CD14-positive monocyte (primary cell): Measurements from ENCODE around the gene ZNF552. TPM values are rescaled to one million over a fixed set of nuclear protein-coding genes. Genes with fewer than 3 reads are reported as not detected.

Experiments
- DNase-seq, 3 donors: peaks; one replicate each; pipeline ENCODE4 v3.0.0-alpha.2; 2011 to 2022
- H2AFZ ChIP-seq: 2 replicates; pipeline ENCODE4 v1.6.0; 2012; ENCODE audit warnings: mild to moderate bottlenecking, low read depth, low read length, inconsistent platforms; ENCODE audit not compliant: insufficient read depth, poor library complexity, severe bottlenecking
- H3K27ac ChIP-seq, 2 donors: 1 replicate in 1 of 2; 2 replicates in 1 of 2; pipeline ENCODE4 v1.5.1; 2012 to 2013; ENCODE audit warnings: low read length in 2 of 2, control low read depth in 1 of 2, inconsistent platforms in 1 of 2, low read depth in 1 of 2, mild to moderate bottlenecking in 1 of 2
- H3K27me3 ChIP-seq, 2 donors: one replicate each; pipeline versions ENCODE4 v1.6.0 to v1.6.1; 2011 to 2013; ENCODE audit warnings: low read length in 2 of 2; ENCODE audit not compliant: control insufficient read depth in 2 of 2, insufficient read depth in 2 of 2
- H3K36me3 ChIP-seq, 2 donors: replicated peaks in 1 of 2; 1 replicate in 1 of 2; 2 replicates in 1 of 2; pipeline versions ENCODE4 v1.5.1 to v1.6.1; 2012 to 2013; ENCODE audit warnings: low read length in 2 of 2, control low read depth in 1 of 2, inconsistent platforms in 1 of 2, mild to moderate bottlenecking in 1 of 2; ENCODE audit not compliant: insufficient read depth in 2 of 2, control insufficient read depth in 1 of 2
- H3K4me1 ChIP-seq, 2 donors: 1 replicate in 1 of 2; 2 replicates in 1 of 2; pipeline versions ENCODE4 v1.5.1 to v1.6.1; 2012 to 2013; ENCODE audit warnings: low read length in 2 of 2, control low read depth in 1 of 2, inconsistent platforms in 1 of 2, mild to moderate bottlenecking in 1 of 2, moderate library complexity in 1 of 2; ENCODE audit not compliant: insufficient read depth in 2 of 2, control insufficient read depth in 1 of 2
- H3K4me2 ChIP-seq: replicated peaks from 2 replicates; pipeline ENCODE3; 2012; ENCODE audit warnings: low read length, moderate library complexity, mild to moderate bottlenecking; ENCODE audit not compliant: poor library complexity, severe bottlenecking; ENCODE audit errors: extremely low read depth
- H3K4me3 ChIP-seq, 3 experiments: fragments of 200-600 bp in 1 of 3; sonication (generic) in 1 of 3; replicated peaks in 1 of 3; 1 replicate in 2 of 3; 2 replicates in 1 of 3; pipeline ENCODE4 v1.5.1; 2011 to 2013; ENCODE audit warnings: low read length in 3 of 3, mild to moderate bottlenecking in 3 of 3, control low read depth in 2 of 3, low read depth in 2 of 3, inconsistent platforms in 1 of 3, moderate library complexity in 1 of 3
- H3K79me2 ChIP-seq: 2 replicates; pipeline ENCODE4 v1.6.0; 2012; ENCODE audit warnings: mild to moderate bottlenecking, control low read depth, inconsistent platforms, low read length, moderate library complexity; ENCODE audit not compliant: insufficient read depth
- H3K9ac ChIP-seq: 2 replicates; pipeline ENCODE4 v1.6.0; 2017; ENCODE audit warnings: low read length, mild to moderate bottlenecking; ENCODE audit not compliant: insufficient read depth, poor library complexity, severe bottlenecking
- H3K9me3 ChIP-seq, 2 donors: replicated peaks in 1 of 2; 1 replicate in 1 of 2; 2 replicates in 1 of 2; pipeline versions ENCODE4 v1.5.1 to v1.6.1; 2012 to 2013; ENCODE audit warnings: low read length in 2 of 2, control low read depth in 1 of 2; ENCODE audit not compliant: control insufficient read depth in 1 of 2, insufficient read depth in 1 of 2
- H4K20me1 ChIP-seq: 2 replicates; pipeline ENCODE4 v1.6.0; 2012; ENCODE audit warnings: mild to moderate bottlenecking, low read length, control low read depth, moderate library complexity; ENCODE audit not compliant: insufficient read depth
- H3K27ac Mint-ChIP-seq, 7 donors: one replicate each; pipeline ENCODE4 v1.8.0; 2020; ENCODE audit warnings: mild to moderate bottlenecking in 7 of 7, mixed read lengths in 7 of 7, moderate library complexity in 6 of 7, inconsistent platforms in 2 of 7
- H3K27me3 Mint-ChIP-seq, 3 donors: one replicate each; pipeline ENCODE4 v1.8.0; 2021 to 2022; ENCODE audit warnings: low read depth in 3 of 3, mild to moderate bottlenecking in 3 of 3, mixed read lengths in 3 of 3, moderate library complexity in 3 of 3, inconsistent platforms in 1 of 3
- H3K36me3 Mint-ChIP-seq, 2 donors: one replicate each; pipeline ENCODE4 v1.8.0; 2020; ENCODE audit warnings: mixed read lengths in 2 of 2, inconsistent platforms in 1 of 2, mild to moderate bottlenecking in 1 of 2
- H3K4me1 Mint-ChIP-seq: one replicate; pipeline ENCODE4 v1.8.0; 2020; ENCODE audit warnings: mild to moderate bottlenecking, mixed read lengths
- H3K4me3 Mint-ChIP-seq, 2 donors: one replicate each; pipeline ENCODE4 v1.8.0; 2020; ENCODE audit warnings: mild to moderate bottlenecking in 2 of 2, mixed read lengths in 2 of 2, moderate library complexity in 1 of 2
- H3K9me3 Mint-ChIP-seq, 7 donors: one replicate each; pipeline ENCODE4 v1.8.0; 2020 to 2022; ENCODE audit warnings: mixed read lengths in 7 of 7, mild to moderate bottlenecking in 6 of 7, moderate library complexity in 6 of 7, inconsistent platforms in 2 of 7
- WGBS: methylation state at CpG from one replicate; pipeline ENCODE4 v1.1.5; 2013; ENCODE audit warnings: missing lambda C conversion rate; ENCODE audit not compliant: insufficient coverage; 5-methylcytosine and 5-hydroxymethylcytosine counted together
- intact Hi-C, 2 donors: fragments of 100-400 bp; cut with micrococcal nuclease; formaldehyde crosslinking; loops; one replicate each; pipeline versions ENCODE4 v1.15.0 to v1.15.1; 2023
- polyA plus RNA-seq, 3 donors: library from polyadenylated mRNA; depleted of rRNA in 1 of 3; unstranded in 2 of 3; stranded (reverse) in 1 of 3; fragments of 300-500 nt in 2 of 3; fragments of >200 nt in 1 of 3; fragmentation: Illumina TruSeq in 2 of 3; gene quantifications; 1 replicate in 2 of 3; 2 replicates in 1 of 3; pipeline ENCODE4 v1.2.3, GENCODE V29; 2012 to 2021
- TF ChIP-seq, protein P1 (sequence below): fragments of 200-600 bp; IDR thresholded peaks from one replicate; pipeline ENCODE4 v1.8.0; 2022; ENCODE audit warnings: antibody characterized with exemption, mild to moderate bottlenecking

Gene ZNF552
- polyA plus RNA-seq, 3 donors, result 2.0 to 4.3 (median 2.9) TPM

DNA sequence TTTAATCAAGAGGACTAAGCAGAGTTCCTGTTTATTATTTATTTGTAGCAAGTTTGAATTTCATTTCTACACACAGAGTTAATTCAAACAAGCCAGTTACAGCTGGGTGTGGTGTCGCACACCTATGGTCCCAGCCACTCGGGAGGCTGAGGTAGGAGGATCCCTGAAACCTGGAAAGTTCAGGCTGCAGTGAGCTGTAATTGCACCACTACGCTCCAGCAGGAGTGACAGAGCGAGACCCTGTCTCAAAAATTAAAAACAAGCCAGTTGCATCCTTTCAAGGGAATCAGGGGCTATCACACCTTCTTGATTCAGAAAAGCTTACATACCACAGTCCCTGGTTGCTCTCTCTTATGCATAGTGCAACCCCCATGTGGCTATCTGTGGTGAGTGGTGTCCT lies 25.4 kb downstream of the ZNF552 start:
- H3K27ac Mint-ChIP-seq, result no peak overlapping the region
- H3K4me2 ChIP-seq, result no peak overlapping the region
- peaks cover 37 to 45% of the 10 kb centered on the region in 2 donors for H3K36me3 Mint-ChIP-seq
- TF ChIP-seq, protein P1, sequence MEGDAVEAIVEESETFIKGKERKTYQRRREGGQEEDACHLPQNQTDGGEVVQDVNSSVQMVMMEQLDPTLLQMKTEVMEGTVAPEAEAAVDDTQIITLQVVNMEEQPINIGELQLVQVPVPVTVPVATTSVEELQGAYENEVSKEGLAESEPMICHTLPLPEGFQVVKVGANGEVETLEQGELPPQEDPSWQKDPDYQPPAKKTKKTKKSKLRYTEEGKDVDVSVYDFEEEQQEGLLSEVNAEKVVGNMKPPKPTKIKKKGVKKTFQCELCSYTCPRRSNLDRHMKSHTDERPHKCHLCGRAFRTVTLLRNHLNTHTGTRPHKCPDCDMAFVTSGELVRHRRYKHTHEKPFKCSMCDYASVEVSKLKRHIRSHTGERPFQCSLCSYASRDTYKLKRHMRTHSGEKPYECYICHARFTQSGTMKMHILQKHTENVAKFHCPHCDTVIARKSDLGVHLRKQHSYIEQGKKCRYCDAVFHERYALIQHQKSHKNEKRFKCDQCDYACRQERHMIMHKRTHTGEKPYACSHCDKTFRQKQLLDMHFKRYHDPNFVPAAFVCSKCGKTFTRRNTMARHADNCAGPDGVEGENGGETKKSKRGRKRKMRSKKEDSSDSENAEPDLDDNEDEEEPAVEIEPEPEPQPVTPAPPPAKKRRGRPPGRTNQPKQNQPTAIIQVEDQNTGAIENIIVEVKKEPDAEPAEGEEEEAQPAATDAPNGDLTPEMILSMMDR, result no peak
- no peaks in the 10 kb centered on the region for H3K4me1 ChIP-seq
- H3K4me1 Mint-ChIP-seq, result peaks cover 2% of the 10 kb centered on the region
- H3K79me2 ChIP-seq, result no peaks in the 10 kb centered on the region
- H3K9me3 ChIP-seq, result peaks cover 66 to 73% of the 10 kb centered on the region in 2 donors
- H3K27me3 Mint-ChIP-seq, result no peaks in the 10 kb centered on the region
- intact Hi-C loops, result no loop called here
- H3K27ac ChIP-seq, result no peak overlapping the region
- no peak overlapping the region for H2AFZ ChIP-seq
- DNase-seq, result no peak
- peaks cover 47 to 74% (median 70%) of the 10 kb centered on the region in 7 donors for H3K9me3 Mint-ChIP-seq
- H3K27me3 ChIP-seq, result no peaks in the 10 kb centered on the region
- 100% methylated on average over 4 of the region's 4 CpGs for WGBS
- H4K20me1 ChIP-seq, result no peaks in the 10 kb centered on the region
- no peak overlapping the region for H3K4me3 Mint-ChIP-seq
- no peak overlapping the region for H3K4me3 ChIP-seq
- H3K36me3 ChIP-seq, result peaks cover 9 to 63% of the 10 kb centered on the region in 2 donors
- no peak overlapping the region for H3K9ac ChIP-seq

DNA sequence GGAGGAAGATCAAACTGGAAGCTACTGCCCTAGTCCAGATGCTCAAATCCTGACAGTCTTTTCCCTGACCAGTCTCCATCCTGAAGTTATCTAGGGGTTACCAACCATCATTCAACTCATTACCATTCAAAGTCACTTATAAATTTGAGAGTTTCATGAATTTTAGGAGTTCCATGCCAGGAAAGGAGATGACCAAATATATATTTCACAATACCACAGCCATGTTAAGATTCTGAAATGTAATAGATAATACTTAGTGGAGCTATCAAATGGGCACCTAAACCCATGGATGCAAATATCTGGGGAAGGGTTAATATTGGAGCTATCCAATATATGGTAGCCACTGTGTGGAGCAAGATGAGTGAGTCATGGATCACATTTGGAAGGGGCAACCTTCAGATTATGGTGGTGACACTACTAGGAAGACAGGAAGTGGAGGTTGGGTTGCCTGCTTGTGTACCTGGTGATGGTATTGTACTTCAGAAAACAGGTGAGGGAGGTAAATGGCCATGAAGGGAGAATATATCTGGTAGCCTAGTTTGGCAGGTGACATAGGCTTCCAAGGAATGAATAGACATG lies 26.5 kb downstream of the ZNF552 start:
- Mint-ChIP-seq H3K9me3 (peaks cover 47 to 83% (median 80%) of the 10 kb centered on the region in 7 donors), H3K36me3 (peaks cover 33 to 39% of the 10 kb centered on the region in 2 donors), H3K4me1 (peaks cover 2% of the 10 kb centered on the region), H3K27ac (no peak overlapping the region), H3K4me3 (no peak overlapping the region), H3K27me3 (no peaks in the 10 kb centered on the region)
- Histone ChIP-seq H3K4me1 (no peaks in the 10 kb centered on the region), H3K27me3 (no peaks in the 10 kb centered on the region), H3K36me3 (peaks cover 7 to 62% of the 10 kb centered on the region in 2 donors), H4K20me1 (no peaks in the 10 kb centered on the region), H3K4me3 (peak overlapping the region in 1 of 3 experiments; percentile 25), H2AFZ (no peak overlapping the region), H3K9me3 (peaks cover 76 to 83% of the 10 kb centered on the region in 2 donors), H3K79me2 (no peaks in the 10 kb centered on the region), H3K27ac (no peak overlapping the region), H3K9ac (no peak overlapping the region), H3K4me2 (no peak overlapping the region)
- DNase-seq, result no peak
- TF ChIP-seq, protein P1, result no peak
- intact Hi-C loops, result no loop called here
